Tibial nerve (tissue), 3 donors: Measurements from ENCODE around the gene CNTNAP5.

ENCODE experiments used
- POLR2A ChIP-seq, 2 donors: fragments of 450-650 bp; IDR thresholded peaks; one replicate each; pipeline ENCODE4 v1.6.1; 2017; ENCODE audit warnings: antibody characterized with exemption in 2 of 2, mild to moderate bottlenecking in 2 of 2, moderate library complexity in 2 of 2
- TF ChIP-seq, protein P1 (sequence below), 5 experiments: fragments of 200-600 bp in 3 of 5; fragments of 450-650 bp in 2 of 5; sonication (generic) in 3 of 5; IDR thresholded peaks; one replicate each; pipeline ENCODE4 v1.5.1; 2016 to 2019; ENCODE audit warnings: antibody characterized with exemption in 5 of 5, mild to moderate bottlenecking in 3 of 5, moderate library complexity in 2 of 5

- TF ChIP-seq, protein P1, sequence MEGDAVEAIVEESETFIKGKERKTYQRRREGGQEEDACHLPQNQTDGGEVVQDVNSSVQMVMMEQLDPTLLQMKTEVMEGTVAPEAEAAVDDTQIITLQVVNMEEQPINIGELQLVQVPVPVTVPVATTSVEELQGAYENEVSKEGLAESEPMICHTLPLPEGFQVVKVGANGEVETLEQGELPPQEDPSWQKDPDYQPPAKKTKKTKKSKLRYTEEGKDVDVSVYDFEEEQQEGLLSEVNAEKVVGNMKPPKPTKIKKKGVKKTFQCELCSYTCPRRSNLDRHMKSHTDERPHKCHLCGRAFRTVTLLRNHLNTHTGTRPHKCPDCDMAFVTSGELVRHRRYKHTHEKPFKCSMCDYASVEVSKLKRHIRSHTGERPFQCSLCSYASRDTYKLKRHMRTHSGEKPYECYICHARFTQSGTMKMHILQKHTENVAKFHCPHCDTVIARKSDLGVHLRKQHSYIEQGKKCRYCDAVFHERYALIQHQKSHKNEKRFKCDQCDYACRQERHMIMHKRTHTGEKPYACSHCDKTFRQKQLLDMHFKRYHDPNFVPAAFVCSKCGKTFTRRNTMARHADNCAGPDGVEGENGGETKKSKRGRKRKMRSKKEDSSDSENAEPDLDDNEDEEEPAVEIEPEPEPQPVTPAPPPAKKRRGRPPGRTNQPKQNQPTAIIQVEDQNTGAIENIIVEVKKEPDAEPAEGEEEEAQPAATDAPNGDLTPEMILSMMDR (IDR thresholded peaks at IDR 0.05): no peak
- no peak for TF ChIP-seq POLR2A (IDR thresholded peaks at IDR 0.05)
Observed at GRCh38 chr2:124171472-124172063, 146.5 kb downstream of the CNTNAP5 start.
